Inferior parietal cortex (tissue), 1 donor: ENCODE data around the gene WASHC2A.
"Not testable (repeated sequence)": the region's sequence is repeated elsewhere in the genome, so short reads cannot be mapped to it uniquely, and the experiment has no call there.

Experiments used
- DNase-seq: peaks from one replicate; pipeline ENCODE4 v3.0.0-alpha.2; 2016; ENCODE audit errors: extremely low spot score

The WASHC2A gene

DNA sequence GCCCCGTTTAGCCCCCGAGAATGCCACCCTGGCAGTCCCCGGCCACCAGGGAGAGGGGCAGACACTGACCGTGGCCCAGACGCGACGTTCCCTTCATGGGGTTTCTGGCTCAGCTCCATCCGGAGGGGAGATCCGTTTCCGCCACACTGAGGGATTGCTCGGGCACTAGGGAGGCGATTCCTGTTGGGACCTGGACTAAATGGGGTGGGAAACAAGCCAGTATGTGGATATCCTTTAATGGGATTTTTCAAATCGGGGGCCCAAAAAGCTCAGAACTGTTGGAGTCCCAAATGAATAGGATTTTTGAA, 552 bp downstream of the WASHC2A start:
- not testable (repeated sequence) for DNase-seq

DNA sequence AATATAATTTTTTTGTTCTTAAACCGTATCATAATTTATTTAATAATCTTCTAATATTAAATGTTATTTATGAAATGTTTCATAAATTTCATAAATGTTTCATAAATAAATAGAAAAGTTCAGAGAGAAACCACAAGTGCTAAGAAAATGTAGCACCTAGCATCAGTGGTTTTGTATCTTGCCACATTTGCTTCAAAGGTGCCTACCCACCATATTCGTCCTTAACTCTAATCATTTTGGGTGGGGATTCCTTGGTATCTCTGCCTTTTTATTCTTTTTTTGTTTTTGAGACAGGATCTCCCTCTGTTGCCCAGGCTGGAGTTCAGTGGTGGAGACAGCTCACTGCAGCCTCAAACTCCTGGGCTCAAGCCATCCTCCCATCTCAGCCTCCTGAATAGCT, 7.4 kb downstream of the WASHC2A start:
- not testable (repeated sequence) for DNase-seq

DNA sequence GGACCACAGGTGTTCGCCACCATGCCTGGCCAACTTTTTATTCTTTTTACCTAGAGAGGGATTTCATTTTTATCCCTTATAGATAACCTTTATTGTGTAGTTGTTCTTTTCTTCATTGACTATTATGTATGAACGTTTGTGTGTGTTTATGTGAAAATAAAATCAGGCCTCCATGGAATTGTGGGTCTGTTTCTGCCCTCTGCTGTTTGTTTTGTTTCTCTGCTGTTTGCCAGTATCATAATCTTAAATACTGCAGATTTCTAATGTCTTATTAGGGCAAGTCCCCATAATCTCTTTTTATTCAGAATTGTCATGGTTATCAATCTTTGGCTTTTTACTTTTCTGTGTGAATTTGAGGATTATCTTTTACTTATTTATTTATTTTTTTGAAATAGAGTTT, 7.8 kb downstream of the WASHC2A start:
- not testable (repeated sequence) for DNase-seq

DNA sequence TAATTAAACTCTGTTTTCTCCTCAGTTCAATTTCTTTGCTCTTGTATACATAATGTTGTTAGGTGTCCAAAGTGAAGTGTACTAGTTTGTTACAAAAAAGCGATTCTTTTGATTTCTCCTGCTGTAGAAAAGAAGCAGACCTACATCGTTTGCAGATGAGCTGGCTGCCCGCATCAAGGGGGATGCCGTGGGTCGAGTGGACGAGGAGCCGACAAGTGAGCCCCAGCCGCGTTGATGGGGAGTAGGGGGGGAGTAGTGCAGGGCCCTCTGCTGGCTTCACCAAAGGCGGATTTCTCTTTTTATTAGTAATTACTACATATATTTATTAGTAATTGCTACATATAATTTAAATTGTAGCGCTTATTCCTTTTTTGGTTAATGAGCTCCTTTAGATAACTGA, 23.6 kb downstream of the WASHC2A start:
- not testable (repeated sequence) for DNase-seq

DNA sequence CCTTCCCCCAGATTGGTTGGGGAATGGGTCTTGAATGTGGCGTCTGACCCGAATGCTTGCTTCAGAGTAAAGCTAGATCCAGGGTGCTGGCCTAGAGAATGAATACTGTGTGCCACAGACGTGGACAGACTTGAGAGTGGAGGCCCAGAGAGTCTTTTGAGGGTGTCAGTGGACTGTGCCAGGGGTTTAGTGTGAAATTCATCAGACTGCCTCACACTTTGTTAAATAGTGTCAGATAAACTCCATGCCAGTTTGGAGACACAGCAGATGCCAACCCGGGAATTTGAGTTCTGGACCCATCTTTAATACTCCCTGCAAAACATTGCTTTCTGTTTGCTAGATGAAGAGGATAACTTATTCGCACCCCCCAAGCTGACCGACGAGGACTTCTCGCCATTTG, 25.2 kb downstream of the WASHC2A start:
- DNase-seq = not testable (repeated sequence)

DNA sequence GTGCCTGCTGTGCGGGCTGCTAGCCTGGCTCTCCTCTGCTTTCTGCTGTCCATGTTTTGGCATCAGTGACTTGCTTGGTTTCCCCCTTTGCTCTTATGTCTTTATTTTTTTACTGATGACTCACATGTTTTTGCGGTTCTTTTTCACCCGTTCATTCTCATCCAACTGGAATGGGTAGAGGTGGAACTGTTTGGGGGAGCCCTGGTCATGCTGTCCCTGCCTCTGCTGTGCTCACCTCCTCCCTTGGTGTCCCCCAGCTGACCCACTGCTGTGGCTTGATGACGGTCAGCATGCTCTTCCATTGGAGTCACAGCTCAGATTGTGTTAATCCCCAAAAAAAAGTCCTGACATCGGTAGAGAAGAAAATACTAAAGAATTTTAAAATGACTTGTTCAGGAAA, 26.9 kb downstream of the WASHC2A start:
- not testable (repeated sequence) for DNase-seq

DNA sequence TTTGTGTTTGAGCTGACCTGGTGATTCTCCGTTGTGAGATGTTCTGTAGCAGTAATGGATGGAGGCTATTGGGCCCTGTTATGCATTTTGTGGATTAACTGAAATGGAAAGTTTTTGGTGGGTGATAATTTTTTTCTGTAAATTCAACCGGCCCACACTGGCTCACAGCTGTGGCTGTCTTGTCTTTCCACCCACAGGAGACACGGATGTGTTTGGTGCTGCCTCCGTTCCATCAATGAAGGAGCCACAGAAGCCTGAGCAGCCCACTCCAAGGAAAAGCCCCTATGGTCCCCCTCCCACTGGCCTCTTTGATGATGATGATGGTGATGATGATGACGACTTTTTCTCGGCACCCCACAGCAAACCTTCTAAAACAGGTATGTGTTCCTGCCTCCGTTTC, 27.6 kb downstream of the WASHC2A start:
- DNase-seq = not testable (repeated sequence)

DNA sequence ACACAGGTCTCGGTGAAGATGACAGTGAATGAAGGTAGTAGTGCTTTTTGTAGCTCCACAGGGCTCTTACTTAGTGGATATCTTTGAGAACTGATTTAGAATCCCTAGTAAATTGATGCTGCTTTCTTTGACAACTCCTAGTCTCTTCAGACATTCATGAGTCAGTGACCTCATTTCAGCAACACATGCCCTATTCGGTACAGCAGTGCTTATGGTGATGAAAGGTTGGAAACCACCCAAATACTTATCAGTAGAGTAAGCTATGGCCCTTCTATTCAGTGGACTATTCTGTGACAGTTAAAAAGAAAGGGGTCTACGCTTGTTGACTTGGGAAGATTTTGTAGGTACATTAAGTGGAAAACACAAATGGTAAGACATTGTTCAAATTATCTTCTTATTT, 29.0 kb downstream of the WASHC2A start:
- not testable (repeated sequence) for DNase-seq

DNA sequence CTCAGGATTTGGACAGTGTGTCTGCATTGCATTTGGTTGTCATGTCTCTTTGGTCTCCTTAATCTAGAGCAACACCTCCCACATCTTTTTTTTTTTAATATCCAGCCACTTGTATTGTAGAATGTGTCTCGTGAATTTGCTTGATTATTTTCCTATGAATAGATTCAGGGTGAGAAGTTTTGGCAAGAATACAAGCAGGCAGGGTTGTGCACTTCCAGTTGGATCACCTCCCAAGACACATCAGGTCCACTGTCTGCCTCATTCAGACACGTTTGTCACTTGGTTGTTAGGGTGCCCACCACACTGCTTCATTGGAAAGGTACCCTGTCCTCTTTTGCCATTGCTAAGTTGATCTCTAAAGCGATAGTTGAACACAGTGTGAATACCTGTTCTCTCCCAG, 30.9 kb downstream of the WASHC2A start:
- DNase-seq = not testable (repeated sequence)

DNA sequence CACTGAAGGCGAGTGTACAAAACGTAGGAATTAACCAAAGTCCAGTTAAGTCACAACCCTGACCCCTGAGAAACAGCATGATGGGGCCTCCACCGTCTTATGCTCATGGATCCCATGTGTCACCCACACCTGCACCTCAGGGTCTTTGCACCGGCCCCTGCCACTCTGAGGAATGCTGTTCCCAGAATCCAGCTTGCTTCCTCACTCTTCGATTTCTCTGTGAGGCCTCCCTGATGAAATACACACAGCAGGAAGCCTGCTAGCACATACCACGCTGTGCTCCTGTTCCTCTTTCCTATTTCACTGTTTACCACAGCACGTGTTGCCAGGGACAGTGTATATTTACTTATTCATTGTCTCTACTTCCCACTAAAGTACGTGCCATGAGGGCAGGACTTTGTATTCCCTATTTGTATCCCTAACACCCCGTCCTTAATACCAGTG, 33.4 kb downstream of the WASHC2A start:
- not testable (repeated sequence) for DNase-seq

DNA sequence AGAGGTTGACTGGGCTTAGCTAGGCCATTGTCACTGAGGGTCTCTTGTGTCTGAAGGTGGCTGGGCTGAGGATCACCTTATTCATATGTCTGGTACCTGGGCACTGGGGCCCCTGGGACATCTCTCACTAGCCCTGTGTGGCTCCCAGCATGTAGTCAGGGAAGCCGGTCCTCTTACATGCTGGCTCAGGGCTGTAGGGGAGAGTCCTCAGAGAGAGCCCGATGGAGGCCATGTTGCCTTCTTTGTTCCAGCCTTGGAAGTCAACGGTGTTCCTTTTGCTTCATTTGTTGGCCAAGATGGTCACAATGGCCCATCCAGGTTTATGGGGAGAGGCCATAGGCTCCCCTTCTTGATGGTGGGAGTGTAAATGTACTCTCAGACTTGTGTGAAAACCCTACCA, 34.0 kb downstream of the WASHC2A start:
- DNase-seq = not testable (repeated sequence)

DNA sequence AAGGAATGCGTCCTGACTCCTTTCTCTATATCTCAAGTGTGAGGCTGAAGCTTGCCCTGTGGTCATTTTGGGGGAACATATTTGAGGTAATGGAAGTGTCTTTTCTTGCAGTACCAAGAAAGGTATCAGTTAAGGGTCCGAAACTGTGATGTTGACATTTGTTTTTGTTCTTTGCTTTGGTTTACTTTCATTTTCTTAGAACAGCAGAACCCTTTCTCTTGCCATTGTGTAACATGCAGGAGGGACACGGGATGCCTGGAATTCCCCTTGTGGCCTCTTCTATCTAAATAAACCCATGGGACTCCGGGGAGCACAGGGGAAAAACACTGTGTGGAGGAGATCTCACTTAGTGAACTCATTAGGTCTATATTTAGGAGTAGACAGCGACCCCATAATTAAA, 34.5 kb downstream of the WASHC2A start:
- not testable (repeated sequence) for DNase-seq

DNA sequence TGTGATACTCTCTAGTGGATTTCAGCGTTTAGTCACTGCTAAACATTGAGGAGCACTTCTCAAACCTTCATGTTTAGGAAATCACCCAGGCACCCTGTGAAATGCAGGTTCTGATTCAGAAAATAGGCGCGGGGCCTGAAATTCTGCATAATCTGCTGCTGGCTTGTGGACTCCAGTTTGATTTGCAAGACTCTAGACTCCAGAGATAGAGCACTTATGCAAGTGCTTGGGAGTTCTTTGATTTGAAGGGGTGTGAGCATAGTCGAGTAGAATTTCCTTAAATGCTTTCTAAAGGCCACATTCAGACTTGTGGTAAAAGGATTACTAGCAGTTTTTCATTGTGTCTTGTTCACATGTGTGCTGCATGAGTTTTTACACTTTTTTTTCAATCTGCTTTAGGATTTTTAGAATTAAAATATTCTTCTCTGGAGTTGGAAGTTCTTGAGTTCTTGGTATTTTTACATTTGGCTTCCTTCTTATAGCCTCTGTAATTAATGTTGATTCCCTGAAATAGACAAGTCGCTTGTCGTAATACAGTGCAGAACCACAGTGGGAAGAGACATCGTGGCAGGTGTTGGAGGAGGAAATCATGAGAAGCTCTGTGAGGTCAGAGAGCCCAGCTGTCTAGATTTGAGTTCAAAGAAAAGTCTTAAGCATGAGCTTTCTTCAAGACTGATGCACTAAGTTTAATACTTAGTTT, 41.4 kb downstream of the WASHC2A start:
- DNase-seq = not testable (repeated sequence)

DNA sequence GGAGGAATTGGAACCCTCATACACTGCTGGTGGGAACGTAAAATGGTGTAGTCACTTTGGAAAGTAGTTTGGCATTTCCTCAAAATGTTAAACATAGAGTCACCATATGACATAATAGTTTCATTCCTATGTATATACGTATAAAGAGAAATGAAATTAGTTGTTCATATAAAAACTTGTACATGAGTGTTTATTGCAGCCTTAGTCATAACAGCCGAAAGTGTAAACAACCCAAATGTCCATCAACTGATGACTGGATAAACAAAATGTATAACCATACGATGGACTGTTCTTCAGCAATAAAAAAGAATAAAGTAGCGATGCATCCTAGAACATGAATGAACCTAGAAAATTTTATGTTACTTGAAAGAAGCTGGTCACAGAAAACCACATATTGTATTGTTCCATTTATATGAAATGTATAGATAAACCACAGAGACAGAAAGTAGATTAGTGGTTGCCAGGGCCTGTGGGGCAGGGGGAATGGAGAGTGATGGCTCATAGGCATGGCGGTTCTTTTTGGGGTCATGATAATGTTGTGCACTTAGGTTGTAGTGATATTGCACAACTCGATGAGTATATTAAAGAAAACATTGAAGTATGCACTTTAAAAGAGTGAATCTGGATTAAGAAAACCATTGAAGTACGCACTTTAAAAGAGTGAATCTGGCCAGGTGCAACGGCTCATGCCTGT, 44.8 kb downstream of the WASHC2A start:
- not testable (repeated sequence) for DNase-seq

DNA sequence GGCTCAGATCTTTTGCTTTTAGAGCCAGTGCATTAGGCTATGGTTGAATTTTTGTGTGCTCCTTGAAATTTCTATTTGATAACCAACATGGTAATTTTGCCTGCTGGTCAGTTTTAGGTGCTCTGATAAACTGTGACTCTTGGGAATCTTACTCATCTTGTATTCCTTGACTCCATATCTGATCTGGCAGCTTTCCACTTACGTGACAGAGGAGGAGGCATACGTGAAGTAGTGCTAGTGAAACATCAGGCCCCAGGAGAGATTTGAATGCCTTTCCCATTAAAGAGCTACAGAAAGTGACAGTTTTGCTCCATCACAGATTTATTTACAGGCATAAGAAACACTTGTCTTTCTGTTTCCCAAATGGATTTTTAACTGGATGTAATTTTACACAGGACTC, 59.0 kb downstream of the WASHC2A start:
- DNase-seq = not testable (repeated sequence)

DNA sequence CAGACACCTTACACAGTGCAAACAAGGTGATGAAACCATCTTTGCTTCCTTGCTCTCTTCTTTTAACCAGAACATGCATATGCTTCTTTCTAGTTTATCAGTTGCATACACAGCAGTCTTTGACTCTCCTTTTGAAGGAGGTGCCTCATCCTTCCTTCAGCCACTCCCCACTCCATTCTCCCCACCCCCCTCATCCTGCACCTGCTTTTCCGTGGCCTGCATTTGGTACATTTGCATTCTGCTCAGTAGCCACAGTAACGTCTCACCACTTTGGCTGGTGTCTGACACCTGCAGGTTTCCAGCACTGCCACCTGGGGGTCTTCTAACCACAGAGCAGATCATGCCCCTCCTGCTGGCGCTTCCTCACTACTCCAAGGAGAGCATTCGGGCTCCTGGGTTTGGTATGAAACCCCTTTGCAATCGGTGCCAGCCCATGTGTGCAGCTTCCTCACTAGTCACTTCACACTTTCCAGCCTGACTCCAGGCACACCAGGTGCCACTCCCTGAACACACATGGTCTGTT, 60.1 kb downstream of the WASHC2A start:
- not testable (repeated sequence) for DNase-seq

DNA sequence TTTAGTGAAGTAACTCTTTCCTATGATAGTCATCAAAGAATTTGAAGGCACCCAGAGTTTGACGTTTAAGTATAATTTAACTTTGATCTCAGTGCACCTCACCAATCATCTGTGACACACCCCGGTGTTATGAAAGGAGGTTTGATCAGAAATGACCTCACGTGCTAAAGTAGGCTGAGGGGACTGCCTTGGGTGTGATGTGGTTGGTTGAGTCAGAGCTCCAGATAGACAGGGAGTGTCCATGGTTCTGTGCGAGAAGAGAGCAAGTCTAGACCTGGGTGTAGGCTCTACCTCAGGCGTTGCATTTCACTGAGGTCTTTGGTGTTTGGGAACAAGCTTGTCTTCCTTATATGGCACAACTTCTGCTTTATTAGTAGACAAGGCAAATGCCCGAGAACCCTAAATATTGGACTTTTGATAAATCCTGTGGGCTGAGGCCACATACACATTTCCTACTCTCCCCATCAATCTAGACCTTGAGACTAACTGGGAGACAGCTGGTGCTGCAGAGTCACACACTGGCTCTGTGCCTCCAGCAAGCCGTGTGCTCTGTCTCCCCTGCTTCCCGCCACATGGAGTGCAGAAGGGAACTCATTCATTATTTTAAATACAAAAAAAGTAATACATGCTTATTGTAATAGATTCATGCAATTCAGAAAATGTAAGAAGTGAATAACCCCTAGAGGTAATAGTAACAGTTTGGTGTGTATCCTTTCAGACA, 63.7 kb downstream of the WASHC2A start:
- DNase-seq = not testable (repeated sequence)

DNA sequence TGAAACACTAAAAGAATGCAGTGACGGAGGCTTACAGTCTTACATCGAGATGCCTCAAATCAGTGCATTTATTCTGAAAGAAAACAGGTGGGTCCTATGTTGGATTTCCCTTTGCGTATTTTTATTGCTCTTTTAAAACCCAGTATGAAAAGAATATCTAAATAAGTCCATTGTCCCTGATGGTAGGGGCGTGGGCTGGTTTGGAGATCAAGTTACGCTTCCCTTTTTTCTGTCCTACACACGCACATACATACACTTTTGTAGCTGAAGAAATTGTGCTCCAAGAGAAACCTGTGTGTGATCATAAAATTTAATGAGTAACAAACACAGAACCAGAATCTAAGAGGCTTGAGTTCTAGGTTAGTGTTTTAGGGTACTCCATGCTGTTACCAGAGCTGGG, 64.6 kb downstream of the WASHC2A start:
- DNase-seq = not testable (repeated sequence)

DNA sequence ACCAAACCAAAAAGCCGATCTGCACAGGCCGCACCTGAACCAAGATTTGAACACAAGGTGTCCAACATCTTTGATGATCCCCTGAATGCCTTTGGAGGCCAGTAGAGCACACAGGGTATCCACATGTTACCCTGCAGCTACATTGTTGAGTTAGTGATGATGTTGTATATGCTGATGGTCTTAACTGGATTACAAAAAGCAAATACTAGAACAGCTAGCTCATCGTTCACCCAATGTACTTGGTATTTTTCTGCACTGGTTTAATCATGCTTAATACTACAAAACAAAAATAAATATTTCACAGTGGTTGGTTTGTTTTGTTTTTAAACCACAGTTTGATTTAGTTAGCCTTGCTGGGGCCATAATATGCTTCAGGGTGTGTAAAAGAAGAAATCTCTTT, 65.1 kb downstream of the WASHC2A start:
- DNase-seq = not testable (repeated sequence)

DNA sequence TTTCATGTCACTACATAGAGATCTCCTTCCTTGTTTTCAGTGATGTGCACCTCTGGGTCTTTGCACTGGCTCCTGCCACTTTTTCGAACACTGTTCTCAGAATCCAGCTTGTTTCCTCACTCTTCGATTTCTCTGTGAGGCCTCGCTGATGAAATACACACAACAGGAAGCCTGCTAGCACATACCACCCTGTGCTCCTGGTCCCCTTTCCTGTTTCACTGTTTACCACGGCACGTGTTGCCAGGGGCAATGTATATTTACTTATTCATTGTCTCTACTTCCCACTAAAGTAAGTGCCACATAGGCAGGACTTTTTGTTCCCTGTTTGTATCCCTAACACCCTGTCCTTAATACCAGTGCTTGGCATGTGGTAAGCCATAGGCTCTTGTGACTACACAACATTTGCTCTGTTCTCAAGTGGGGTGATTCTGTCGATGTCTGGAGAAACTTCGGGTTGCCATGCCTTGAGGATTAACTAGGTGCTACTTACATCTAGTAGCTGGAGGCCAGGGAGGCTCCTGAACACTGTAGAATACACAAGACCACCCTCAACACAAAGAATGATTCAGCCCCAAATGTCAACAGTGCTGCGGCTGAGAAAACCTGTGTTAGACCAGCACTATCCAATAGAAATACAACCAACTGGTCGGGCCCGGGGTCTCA, 75.9 kb downstream of the WASHC2A start:
- not testable (repeated sequence) for DNase-seq

DNA sequence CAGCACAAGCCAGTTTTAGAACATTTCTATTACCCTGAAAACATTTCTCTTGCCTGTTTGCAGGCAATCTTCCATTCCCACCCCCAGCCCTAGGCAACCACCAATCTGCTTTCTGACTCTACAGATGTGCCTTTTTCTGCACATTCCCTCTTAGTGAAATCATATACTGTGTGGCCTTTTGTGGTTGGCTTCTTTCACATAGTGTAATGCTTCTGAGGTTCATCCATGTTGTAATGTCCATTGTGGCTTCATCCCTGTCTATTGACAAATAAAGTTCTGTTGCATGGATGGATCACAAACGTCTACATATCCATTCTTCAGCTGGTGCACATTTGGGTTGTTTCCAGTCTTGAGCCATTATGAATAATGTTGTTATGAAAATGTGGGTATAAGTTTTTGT, 77.8 kb downstream of the WASHC2A start:
- DNase-seq = not testable (repeated sequence)

DNA sequence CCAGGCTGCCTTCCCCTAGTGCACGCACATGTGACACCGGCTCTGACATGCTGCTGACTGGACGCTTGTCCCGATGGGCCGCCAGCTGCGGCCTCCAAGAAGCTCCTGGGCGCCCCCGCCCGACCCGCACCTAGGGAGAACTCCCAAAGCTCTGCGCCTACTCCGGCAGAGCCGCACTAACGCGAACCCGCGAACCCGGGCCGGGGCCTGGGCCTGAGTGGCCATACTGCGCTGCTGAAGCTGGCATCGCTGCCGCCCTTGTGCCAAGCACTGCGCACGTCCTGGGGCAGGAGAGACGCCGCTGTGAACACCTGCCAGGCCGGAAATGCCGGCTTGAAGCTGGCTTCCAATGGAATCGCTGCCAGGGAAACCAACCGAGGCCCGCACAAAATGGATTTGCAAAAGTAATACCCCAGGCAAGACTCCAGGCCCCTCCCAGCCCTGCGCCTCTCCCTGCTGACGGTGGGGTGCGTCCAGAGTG, 85.1 kb downstream of the WASHC2A start:
- DNase-seq = no peak
